NCI-H774 (cell line): Measurements from ENCODE around the gene TNFRSF21.
"Not testable (repeated sequence)": the region's sequence is repeated elsewhere in the genome, so short reads cannot be mapped to it uniquely, and the experiment has no call there.

Source experiments
- DNase-seq: peaks from one replicate; lab custom pipeline; 2025; lab: John Stamatoyannopoulos, UW

Gene TNFRSF21

GRCh38 chr6:47323321-47323720, 13.6 kb upstream of the TNFRSF21 start:
- no peak for DNase-seq

- DNase-seq = no peak
These were observed 11.9 kb upstream of the TNFRSF21 start for GRCh38 chr6:47321577-47321976.

- DNase-seq = no peak
These were observed 10.2 kb upstream of the TNFRSF21 start for GRCh38 chr6:47319867-47320266.

- no peak for DNase-seq
These were observed 9.7 kb upstream of the TNFRSF21 start for GRCh38 chr6:47319382-47319781.

- no peak for DNase-seq
These were observed 8.7 kb upstream of the TNFRSF21 start for GRCh38 chr6:47318236-47318989.

- DNase-seq = not testable (repeated sequence)
These were observed 5.5 kb upstream of the TNFRSF21 start for GRCh38 chr6:47315181-47315580.

- DNase-seq = no peak
These were observed 401 bp upstream of the TNFRSF21 start for GRCh38 chr6:47310131-47310480.

- no peak for DNase-seq
These were observed 984 bp downstream of the TNFRSF21 start for GRCh38 chr6:47308552-47309290.

- no peak for DNase-seq
These were observed 1.5 kb downstream of the TNFRSF21 start for GRCh38 chr6:47308198-47308517.

GRCh38 chr6:47307362-47308197, 2.1 kb downstream of the TNFRSF21 start:
- DNase-seq = no peak

GRCh38 chr6:47306887-47307286, 2.8 kb downstream of the TNFRSF21 start:
- DNase-seq = no peak

- no peak for DNase-seq
These were observed 5.8 kb downstream of the TNFRSF21 start for GRCh38 chr6:47303861-47304260.

- DNase-seq = no peak
These were observed 6.4 kb downstream of the TNFRSF21 start for GRCh38 chr6:47303342-47303741.

GRCh38 chr6:47302043-47302442, 7.7 kb downstream of the TNFRSF21 start:
- no peak for DNase-seq

GRCh38 chr6:47301441-47301840, 8.3 kb downstream of the TNFRSF21 start:
- DNase-seq = no peak

GRCh38 chr6:47300417-47300816, 9.3 kb downstream of the TNFRSF21 start:
- DNase-seq = no peak

- no peak for DNase-seq
These were observed 9.7 kb downstream of the TNFRSF21 start for GRCh38 chr6:47299965-47300364.

- no peak for DNase-seq
These were observed 11.2 kb downstream of the TNFRSF21 start for GRCh38 chr6:47298475-47298874.

GRCh38 chr6:47294990-47295389, 14.7 kb downstream of the TNFRSF21 start:
- no peak for DNase-seq

GRCh38 chr6:47292944-47293343, 16.8 kb downstream of the TNFRSF21 start:
- no peak for DNase-seq

GRCh38 chr6:47292027-47292426, 17.7 kb downstream of the TNFRSF21 start:
- no peak for DNase-seq

- DNase-seq = no peak
These were observed 19.4 kb downstream of the TNFRSF21 start for GRCh38 chr6:47290124-47290834.
